GM12874 (cell line): ENCODE data around the gene ADRA2B.

Experiments used
- TF ChIP-seq, protein P1 (sequence below): IDR thresholded peaks from 2 replicates; pipeline ENCODE4 v1.5.1; 2011; ENCODE audit warnings: low read depth, mild to moderate bottlenecking, control low read depth, low read length, moderate library complexity; ENCODE audit not compliant: insufficient read depth

Gene ADRA2B

DNA sequence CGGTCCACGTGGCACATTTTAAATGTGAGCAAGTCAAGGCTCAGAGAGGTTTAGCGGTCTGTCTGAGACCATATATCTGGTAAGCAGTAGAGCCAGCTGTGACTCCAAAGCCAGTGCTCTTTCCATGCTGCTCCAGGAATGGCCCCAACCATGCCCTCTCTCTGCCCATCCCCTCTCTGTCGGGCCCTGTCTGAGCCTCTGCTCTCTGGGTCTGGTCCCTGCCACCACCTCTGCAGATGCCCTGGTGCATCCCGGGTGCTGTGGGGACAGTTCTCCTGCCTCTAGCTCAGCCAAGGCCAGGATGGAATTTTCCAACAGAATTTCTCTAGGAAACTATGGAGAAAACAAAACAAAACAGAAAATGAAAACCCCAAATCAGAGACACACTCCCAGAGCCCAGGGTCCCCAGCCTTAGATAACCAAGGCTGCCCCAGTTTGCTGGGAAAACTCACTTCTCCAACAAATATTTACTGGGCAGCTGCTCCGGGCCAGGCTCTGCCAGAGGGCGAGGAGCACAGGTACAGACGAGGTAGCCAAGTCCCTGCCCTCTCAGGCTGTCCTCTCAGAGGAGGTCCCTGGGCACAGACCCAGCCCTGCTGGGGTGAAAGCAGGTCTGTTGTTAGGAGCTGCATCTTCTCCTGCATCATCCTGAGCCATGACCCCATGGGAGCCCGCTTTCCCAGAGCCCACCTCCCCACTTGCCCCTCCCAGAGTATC lies 9.2 kb downstream of the ADRA2B start:
- TF ChIP-seq, protein P1, sequence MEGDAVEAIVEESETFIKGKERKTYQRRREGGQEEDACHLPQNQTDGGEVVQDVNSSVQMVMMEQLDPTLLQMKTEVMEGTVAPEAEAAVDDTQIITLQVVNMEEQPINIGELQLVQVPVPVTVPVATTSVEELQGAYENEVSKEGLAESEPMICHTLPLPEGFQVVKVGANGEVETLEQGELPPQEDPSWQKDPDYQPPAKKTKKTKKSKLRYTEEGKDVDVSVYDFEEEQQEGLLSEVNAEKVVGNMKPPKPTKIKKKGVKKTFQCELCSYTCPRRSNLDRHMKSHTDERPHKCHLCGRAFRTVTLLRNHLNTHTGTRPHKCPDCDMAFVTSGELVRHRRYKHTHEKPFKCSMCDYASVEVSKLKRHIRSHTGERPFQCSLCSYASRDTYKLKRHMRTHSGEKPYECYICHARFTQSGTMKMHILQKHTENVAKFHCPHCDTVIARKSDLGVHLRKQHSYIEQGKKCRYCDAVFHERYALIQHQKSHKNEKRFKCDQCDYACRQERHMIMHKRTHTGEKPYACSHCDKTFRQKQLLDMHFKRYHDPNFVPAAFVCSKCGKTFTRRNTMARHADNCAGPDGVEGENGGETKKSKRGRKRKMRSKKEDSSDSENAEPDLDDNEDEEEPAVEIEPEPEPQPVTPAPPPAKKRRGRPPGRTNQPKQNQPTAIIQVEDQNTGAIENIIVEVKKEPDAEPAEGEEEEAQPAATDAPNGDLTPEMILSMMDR = no peak

DNA sequence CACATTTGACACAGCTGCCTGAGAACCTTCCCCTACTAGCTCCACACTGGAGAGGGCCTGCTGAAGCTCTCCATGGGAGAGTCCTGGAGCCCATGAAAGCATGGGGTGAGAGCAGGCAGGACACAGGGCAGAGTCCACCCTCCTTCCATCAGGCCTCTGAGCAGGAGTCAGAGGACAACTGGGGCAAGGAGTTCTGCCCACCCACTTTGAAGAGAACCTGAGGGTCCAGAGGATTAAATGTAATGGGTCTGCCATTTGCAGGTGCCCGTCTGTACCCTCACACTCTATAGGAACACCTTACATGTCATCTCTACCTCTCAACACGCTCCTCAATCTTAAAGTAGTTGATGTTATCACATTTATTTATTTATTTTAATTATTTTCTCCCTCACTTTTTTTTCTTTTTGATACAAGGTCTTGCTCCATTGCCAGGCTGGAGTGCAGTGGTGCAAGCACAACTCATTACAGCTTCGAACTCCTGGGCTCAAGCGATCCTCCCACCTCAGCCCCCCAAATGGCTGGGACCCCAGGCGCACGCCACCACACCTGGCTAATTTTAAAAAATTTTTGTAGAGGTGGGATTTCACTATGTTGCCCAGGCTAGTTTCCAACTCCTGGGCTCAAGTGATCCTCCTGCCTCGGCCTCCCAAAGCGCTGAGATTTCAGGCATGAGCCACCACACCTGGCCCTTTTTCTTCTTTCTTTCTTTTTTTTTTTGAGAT lies 10.2 kb downstream of the ADRA2B start:
- TF ChIP-seq, protein P1 = no peak

DNA sequence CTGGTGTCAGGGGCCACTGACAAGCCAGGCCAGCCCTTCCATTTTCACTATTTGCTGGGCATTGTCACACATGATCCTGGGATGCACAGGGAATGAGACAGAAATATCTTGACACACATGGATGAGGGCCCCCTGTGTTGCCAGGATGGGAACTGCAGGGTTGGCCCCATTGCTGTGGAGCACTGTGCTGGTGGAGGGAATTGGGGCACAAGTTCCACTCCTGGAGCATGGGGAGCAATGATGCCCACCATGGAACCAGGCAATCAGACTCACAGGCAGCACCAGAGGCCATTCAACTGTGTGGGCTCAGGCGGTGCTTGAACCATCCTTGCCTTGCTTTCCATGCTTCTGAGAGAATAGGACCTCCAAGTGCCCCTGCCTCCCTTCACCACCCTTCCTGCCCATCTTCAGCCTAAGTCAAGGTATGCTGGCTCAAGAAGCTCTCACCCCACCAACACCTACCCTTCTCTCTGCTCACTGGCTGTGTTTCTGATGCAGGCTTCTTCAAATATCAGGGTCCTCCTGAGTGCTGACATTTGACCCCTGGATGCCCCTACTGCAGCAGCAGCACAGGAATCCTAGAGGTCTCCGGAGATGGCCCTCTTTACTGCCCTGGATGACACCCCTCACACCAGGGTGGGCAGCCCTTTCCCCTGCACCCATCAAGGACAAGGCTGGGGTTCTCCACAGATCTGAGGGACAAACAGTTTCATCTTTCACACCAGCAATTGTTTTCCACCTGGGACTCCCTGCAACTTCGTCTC lies 11.0 kb downstream of the ADRA2B start:
- TF ChIP-seq, protein P1 = no peak

DNA sequence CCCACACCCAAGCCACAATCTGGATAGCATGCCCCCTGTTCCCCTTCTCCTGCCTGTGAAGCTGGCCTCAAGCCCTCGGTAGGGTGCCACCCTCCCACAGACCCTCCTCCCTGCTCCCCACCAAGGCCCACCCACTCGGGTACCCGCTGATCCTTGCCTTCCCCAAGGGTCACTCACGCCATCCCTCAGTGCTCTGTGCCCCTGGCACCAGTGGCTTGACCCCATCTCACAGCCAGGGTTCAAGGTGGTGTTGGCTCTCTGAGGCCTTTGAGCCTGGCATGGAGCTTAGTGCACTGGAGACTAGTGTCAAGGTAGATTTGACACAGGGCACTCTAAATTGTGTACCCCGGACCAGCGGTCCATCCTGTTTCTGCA lies 11.9 kb downstream of the ADRA2B start:
- TF ChIP-seq, protein P1 = no peak

DNA sequence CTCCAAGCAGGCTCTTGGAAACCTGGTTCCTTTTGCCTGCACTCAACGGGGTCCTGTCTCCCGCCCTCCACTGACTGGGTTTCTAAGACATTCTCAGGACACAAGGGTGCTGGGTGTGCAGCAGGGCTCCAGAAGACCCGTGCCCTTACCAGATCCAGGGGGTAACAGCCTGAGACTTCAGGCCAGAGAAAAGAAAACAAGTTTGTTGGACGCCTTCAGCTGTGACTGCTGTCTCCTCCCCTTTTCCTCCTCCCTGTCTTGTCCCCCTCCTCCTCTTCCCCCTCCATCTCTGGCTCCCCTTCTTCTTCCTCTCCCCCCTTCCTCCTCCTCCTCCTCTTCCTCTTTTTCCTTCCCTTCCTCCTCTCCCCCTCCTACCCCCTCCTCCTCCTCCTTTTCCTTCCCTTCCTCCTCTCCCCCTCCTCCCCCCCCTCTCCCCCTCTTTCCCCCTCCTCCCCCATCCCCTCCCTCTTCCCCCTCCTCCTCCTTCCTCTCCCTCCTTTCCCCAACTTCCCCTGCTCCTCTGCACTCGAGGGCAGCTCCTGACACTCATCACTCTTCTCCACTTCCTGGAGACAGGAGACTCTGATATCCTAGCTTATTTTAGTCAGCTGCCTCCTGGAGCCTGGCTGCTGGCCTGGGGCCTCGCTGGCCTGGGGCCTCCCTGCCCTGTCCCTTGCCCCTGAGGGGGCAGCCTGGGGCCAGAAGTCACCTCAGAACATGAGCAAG lies 12.4 kb downstream of the ADRA2B start:
- TF ChIP-seq, protein P1 = no peak

DNA sequence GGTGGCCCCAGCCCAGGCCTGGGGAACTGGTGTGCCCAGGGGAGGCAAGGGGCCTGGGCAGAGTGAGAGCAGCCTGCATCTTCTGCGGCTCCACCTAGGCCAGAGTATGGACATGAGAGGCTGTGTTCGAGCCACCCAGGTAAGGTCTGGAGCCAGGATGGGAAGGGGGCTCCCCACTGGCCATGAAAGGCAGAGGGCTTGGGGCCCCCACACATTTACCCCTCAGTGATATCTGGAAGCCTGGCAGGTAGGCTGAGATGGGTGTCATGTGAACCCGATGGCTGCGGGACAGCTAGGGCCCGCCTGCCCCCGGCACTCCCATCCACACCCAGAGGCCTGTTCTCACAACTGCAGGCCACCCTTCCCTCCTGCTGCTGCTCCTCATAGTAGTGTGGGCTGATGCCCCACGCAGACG lies 13.2 kb downstream of the ADRA2B start:
- TF ChIP-seq, protein P1 = no peak

DNA sequence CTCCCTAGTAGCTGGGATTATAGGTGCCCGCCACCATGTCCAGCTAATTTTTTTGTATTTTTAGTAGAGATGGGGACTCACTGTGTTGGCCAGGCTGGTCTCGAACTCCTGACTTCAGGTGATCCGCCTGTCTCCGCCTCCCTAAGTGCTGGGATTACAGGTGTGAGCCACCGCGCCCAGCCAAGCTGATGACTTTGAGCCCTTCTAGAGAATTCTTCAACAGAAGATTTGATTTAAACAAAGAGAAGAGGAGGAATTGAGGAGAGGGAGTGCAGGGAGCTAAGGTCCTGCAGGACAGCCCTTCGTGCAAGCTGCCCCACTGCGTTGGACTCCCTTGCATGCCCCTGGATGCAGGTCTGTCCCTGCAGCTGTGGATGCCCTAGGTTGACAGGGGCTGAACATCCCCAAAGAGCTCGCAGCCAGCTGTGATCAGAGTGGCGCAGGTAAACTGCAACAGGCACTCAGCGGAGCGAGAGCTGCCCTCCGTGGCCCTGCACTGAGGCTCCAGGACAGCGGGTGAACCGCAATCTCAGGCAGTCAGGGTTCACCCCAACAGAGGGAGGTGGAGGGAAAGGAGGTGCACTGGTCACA lies 13.7 kb downstream of the ADRA2B start:
- TF ChIP-seq, protein P1 = no peak
